Nephron progenitor cell (in vitro differentiated cells): Measurements from ENCODE around the gene UBXN10.

Experiments used
- DNase-seq: peaks from one replicate; pipeline ENCODE4 v3.0.0; 2021
- H3K27ac Mint-ChIP-seq: 2 replicates; pipeline ENCODE4 v1.8.0; 2021; ENCODE audit warnings: mild to moderate bottlenecking, moderate library complexity, mixed read lengths
- H3K27me3 Mint-ChIP-seq: 2 replicates; pipeline ENCODE4 v1.8.0; 2021; ENCODE audit warnings: mild to moderate bottlenecking, low read depth, mixed read lengths; ENCODE audit not compliant: poor library complexity
- H3K36me3 Mint-ChIP-seq: 2 replicates; pipeline ENCODE4 v1.8.0; 2021; ENCODE audit warnings: low read depth, mixed read lengths
- H3K4me1 Mint-ChIP-seq: 2 replicates; pipeline ENCODE4 v1.8.0; 2021; ENCODE audit warnings: mixed read lengths
- H3K4me3 Mint-ChIP-seq: 2 replicates; pipeline ENCODE4 v1.8.0; 2021; ENCODE audit warnings: mild to moderate bottlenecking, moderate library complexity, mixed read lengths
- H3K9me3 Mint-ChIP-seq: 2 replicates; pipeline ENCODE4 v1.8.0; 2021; ENCODE audit warnings: mild to moderate bottlenecking, moderate library complexity, mixed read lengths
- CTCF ChIP-seq: fragments of 200-600 bp; sonication (generic); IDR thresholded peaks from 2 replicates; pipeline ENCODE4 v1.5.0; 2021; ENCODE audit warnings: antibody characterized with exemption

UBXN10 gene

GRCh38 chr1:20209471-20209870 lies 23.6 kb downstream of the UBXN10 start:
- Mint-ChIP-seq H3K4me1 (peaks cover 18% of the 10 kb centered on the region), H3K27me3 (peaks cover 37% of the 10 kb centered on the region), H3K9me3 (no peaks in the 10 kb centered on the region), H3K36me3 (no peaks in the 10 kb centered on the region), H3K27ac (peak overlapping the region; percentile 26), H3K4me3 (no peak overlapping the region)
- TF ChIP-seq CTCF = no peak
- DNase-seq = no peak

GRCh38 chr1:20210736-20211460 lies 25.0 kb downstream of the UBXN10 start:
- no peak overlapping the region for H3K4me3 Mint-ChIP-seq
- H3K4me1 Mint-ChIP-seq = peaks cover 18% of the 10 kb centered on the region
- no peak for DNase-seq
- H3K27ac Mint-ChIP-seq = no peak overlapping the region
- H3K9me3 Mint-ChIP-seq = no peaks in the 10 kb centered on the region
- H3K27me3 Mint-ChIP-seq = peaks cover 50% of the 10 kb centered on the region
- no peaks in the 10 kb centered on the region for H3K36me3 Mint-ChIP-seq
- TF ChIP-seq CTCF = no peak

- no peak for TF ChIP-seq CTCF
- H3K4me1 Mint-ChIP-seq = peaks cover 18% of the 10 kb centered on the region
- H3K36me3 Mint-ChIP-seq = no peaks in the 10 kb centered on the region
- no peak for DNase-seq
- no peaks in the 10 kb centered on the region for H3K9me3 Mint-ChIP-seq
- H3K27me3 Mint-ChIP-seq = peaks cover 52% of the 10 kb centered on the region
- no peak overlapping the region for H3K27ac Mint-ChIP-seq
- no peak overlapping the region for H3K4me3 Mint-ChIP-seq
Measured at GRCh38 chr1:20211511-20211931, 25.6 kb downstream of the UBXN10 start.

- Mint-ChIP-seq H3K9me3 (no peaks in the 10 kb centered on the region), H3K27me3 (peaks cover 52% of the 10 kb centered on the region), H3K36me3 (no peaks in the 10 kb centered on the region), H3K4me3 (no peak overlapping the region), H3K27ac (no peak overlapping the region), H3K4me1 (peaks cover 18% of the 10 kb centered on the region)
- no peak for DNase-seq
- TF ChIP-seq CTCF = no peak
Measured at GRCh38 chr1:20212085-20212684, 26.3 kb downstream of the UBXN10 start.

GRCh38 chr1:20212685-20213331 lies 26.9 kb downstream of the UBXN10 start:
- Mint-ChIP-seq H3K4me3 (no peak overlapping the region), H3K36me3 (no peaks in the 10 kb centered on the region), H3K27me3 (peaks cover 52% of the 10 kb centered on the region), H3K4me1 (peaks cover 17% of the 10 kb centered on the region), H3K9me3 (no peaks in the 10 kb centered on the region), H3K27ac (no peak overlapping the region)
- peak; percentile 82 for DNase-seq
- TF ChIP-seq CTCF = peak; percentile 85
